HepG2 (cell line): ENCODE results near the gene TAS2R30. TPM values are rescaled to one million over a fixed set of nuclear protein-coding genes. Genes with fewer than 3 reads are reported as not detected.

Source experiments
- ATAD3A ChIP-seq: sonication (generic); formaldehyde crosslinking; IDR thresholded peaks from 2 replicates; pipeline ENCODE4 v1.4.0; 2020; ENCODE audit warnings: missing genetic modification reagents
- ATM ChIP-seq: fragments of 450-650 bp; IDR thresholded peaks from 2 replicates; pipeline ENCODE4 v1.7.1; 2017; ENCODE audit warnings: mild to moderate bottlenecking, borderline replicate concordance
- EED ChIP-seq: sonication (generic); formaldehyde crosslinking; IDR thresholded peaks from 2 replicates; pipeline ENCODE4 v1.5.0; 2020; ENCODE audit warnings: mild to moderate bottlenecking, missing genetic modification reagents
- FOXA3 ChIP-seq: IDR thresholded peaks from 2 replicates; pipeline ENCODE4 v1.6.1; 2016; ENCODE audit warnings: missing genetic modification reagents, missing compliant biosample characterization
- GATAD2A ChIP-seq: IDR thresholded peaks from 2 replicates; pipeline ENCODE4 v1.6.1; 2016
- HOXA7 ChIP-seq: sonication (generic); formaldehyde crosslinking; IDR thresholded peaks from 2 replicates; pipeline ENCODE4 v1.8.1; 2022; ENCODE audit warnings: mild to moderate bottlenecking, missing genetic modification reagents, moderate library complexity
- HOXD1 ChIP-seq: sonication (generic); formaldehyde crosslinking; IDR thresholded peaks from 2 replicates; pipeline ENCODE4 v1.5.0; 2020; ENCODE audit warnings: missing genetic modification reagents
- JUND ChIP-seq: sonication (generic); formaldehyde crosslinking; IDR thresholded peaks from 2 replicates; pipeline ENCODE4 v1.8.0; 2022; ENCODE audit warnings: mild to moderate bottlenecking, missing genetic modification reagents
- KDM1A ChIP-seq: IDR thresholded peaks from 2 replicates; pipeline ENCODE4 v1.6.1; 2016; ENCODE audit warnings: missing compliant biosample characterization
- NFRKB ChIP-seq: fragments of 450-650 bp; IDR thresholded peaks from 2 replicates; pipeline ENCODE4 v1.6.1; 2017
- PRMT3 ChIP-seq: sonication (generic); formaldehyde crosslinking; IDR thresholded peaks from 2 replicates; pipeline ENCODE4 v1.8.1; 2022; ENCODE audit warnings: low read depth, mild to moderate bottlenecking, moderate library complexity, missing genetic modification reagents, borderline replicate concordance
- REL ChIP-seq: sonication (generic); formaldehyde crosslinking; conservative IDR thresholded peaks from 2 replicates; pipeline ENCODE4 v1.8.0; 2022; ENCODE audit warnings: mild to moderate bottlenecking, missing genetic modification reagents, moderate library complexity
- ZBTB42 ChIP-seq: sonication (generic); formaldehyde crosslinking; IDR thresholded peaks from 2 replicates; pipeline ENCODE4 v1.5.0; 2020; ENCODE audit warnings: mild to moderate bottlenecking, missing genetic modification reagents
- ZNF644 ChIP-seq: IDR thresholded peaks from 2 replicates; pipeline ENCODE4 v1.6.1; 2016; ENCODE audit warnings: low read depth
- polyA plus RNA-seq, 8 experiments: library from polyadenylated mRNA; depleted of rRNA in 3 of 8; stranded (reverse) in 7 of 8; unstranded in 1 of 8; fragments of >200 nt; fragmentation: Illumina TruSeq in 4 of 8; extraction: Trizol in 4 of 8; gene quantifications; 2 replicates each; pipeline versions ENCODE4 v1.2.1 to v1.2.3, GENCODE V29; 2011 to 2016; ENCODE audit warnings: low read depth in 4 of 8, missing spikeins in 1 of 8, mixed read lengths in 1 of 8; ENCODE audit not compliant: insufficient read depth in 1 of 8
- total RNA-seq, 5 experiments: library from RNA; depleted of rRNA; stranded (reverse); fragments of >200 nt; fragmentation: Illumina TruSeq; extraction: Trizol; gene quantifications; 2 replicates each; pipeline ENCODE4 v1.2.3, GENCODE V29; 2016; ENCODE audit warnings: low read depth in 1 of 5
- TF ChIP-seq, protein P1 (sequence below): IDR thresholded peaks from 2 replicates; pipeline ENCODE4 v1.4.0; 2020; ENCODE audit warnings: mild to moderate bottlenecking, missing genetic modification reagents
- TF ChIP-seq, protein P2 (sequence below): sonication (generic); formaldehyde crosslinking; IDR thresholded peaks from 2 replicates; pipeline ENCODE4 v1.4.0; 2020; ENCODE audit warnings: low read depth, mild to moderate bottlenecking, missing genetic modification reagents
- TF ChIP-seq, protein P3 (sequence below): IDR thresholded peaks from 2 replicates; pipeline ENCODE4 v1.6.1; 2018; ENCODE audit warnings: missing genetic modification reagents, mild to moderate bottlenecking, missing compliant biosample characterization
- TF ChIP-seq, protein P4 (sequence below): sonication (generic); formaldehyde crosslinking; IDR thresholded peaks from 2 replicates; pipeline ENCODE4 v1.4.0; 2020; ENCODE audit warnings: mild to moderate bottlenecking, missing genetic modification reagents
- TF ChIP-seq, protein P5 (sequence below): sonication (generic); formaldehyde crosslinking; IDR thresholded peaks from 2 replicates; pipeline ENCODE4 v1.8.1; 2023; ENCODE audit warnings: mild to moderate bottlenecking, moderate library complexity, missing genetic modification reagents
- TF ChIP-seq, protein P6 (sequence below), 2 experiments: sonication (generic) in 1 of 2; formaldehyde crosslinking in 1 of 2; IDR thresholded peaks; 2 replicates each; pipeline versions ENCODE4 v1.4.0 to v1.6.1; 2018 to 2020; ENCODE audit warnings: missing genetic modification reagents in 2 of 2, borderline replicate concordance in 1 of 2, low read depth in 1 of 2, mild to moderate bottlenecking in 1 of 2, missing biosample characterization in 1 of 2

Gene TAS2R30
- total and polyA plus RNA-seq, 2 of the 13 experiments (the other 11 are each of a cell fraction or from before 2014, with no cell fraction given), result 0.42 to 5.2 TPM

DNA sequence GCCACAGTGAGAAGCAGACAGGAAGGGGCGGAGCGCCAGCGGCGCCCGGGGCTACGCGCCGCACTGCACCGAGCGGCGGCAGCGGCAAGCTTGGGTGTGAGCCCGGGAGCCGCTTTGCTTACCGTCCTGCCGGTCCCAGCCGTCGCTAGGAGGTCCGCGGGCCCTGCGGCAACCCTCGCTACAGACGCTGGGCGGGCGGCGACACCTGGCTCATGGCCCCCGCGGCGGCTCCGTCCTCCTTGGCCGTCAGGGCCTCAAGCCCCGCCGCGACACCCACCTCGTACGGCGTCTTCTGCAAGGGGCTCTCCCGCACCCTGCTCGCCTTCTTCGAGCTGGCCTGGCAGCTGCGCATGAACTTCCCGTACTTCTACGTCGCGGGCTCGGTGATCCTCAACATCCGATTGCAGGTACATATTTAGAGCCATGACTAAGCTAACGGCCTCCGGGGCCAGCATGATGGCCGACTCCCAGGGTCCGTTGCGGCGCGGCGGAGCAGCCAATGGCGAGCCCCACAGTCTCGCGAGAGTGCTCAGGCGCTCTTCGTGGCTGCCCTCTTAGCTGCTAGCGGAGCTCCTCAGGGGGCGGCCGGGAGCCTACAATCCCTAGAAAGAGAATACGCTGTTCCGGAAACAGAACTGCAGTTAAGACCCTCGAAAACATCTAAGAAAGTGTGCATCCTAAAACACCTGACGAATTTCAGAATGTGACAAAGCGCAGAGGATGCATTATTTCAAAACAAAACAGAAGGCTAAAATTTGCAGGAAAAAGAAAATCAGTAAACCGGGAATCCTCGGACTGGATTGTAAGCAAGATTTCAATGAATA lies 36.9 kb upstream of the TAS2R30 start, which contains the start of gene SMIM10L1 (continued):
- TF ChIP-seq, protein P1, sequence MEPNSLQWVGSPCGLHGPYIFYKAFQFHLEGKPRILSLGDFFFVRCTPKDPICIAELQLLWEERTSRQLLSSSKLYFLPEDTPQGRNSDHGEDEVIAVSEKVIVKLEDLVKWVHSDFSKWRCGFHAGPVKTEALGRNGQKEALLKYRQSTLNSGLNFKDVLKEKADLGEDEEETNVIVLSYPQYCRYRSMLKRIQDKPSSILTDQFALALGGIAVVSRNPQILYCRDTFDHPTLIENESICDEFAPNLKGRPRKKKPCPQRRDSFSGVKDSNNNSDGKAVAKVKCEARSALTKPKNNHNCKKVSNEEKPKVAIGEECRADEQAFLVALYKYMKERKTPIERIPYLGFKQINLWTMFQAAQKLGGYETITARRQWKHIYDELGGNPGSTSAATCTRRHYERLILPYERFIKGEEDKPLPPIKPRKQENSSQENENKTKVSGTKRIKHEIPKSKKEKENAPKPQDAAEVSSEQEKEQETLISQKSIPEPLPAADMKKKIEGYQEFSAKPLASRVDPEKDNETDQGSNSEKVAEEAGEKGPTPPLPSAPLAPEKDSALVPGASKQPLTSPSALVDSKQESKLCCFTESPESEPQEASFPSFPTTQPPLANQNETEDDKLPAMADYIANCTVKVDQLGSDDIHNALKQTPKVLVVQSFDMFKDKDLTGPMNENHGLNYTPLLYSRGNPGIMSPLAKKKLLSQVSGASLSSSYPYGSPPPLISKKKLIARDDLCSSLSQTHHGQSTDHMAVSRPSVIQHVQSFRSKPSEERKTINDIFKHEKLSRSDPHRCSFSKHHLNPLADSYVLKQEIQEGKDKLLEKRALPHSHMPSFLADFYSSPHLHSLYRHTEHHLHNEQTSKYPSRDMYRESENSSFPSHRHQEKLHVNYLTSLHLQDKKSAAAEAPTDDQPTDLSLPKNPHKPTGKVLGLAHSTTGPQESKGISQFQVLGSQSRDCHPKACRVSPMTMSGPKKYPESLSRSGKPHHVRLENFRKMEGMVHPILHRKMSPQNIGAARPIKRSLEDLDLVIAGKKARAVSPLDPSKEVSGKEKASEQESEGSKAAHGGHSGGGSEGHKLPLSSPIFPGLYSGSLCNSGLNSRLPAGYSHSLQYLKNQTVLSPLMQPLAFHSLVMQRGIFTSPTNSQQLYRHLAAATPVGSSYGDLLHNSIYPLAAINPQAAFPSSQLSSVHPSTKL (CRISPR knock-in tag), result peak; percentile 35
- no peak for TF ChIP-seq ZNF644 (CRISPR knock-in tag)
- TF ChIP-seq JUND (CRISPR knock-in tag), result no peak
- TF ChIP-seq ZBTB42, result 0 out of 2 replicates have a peak, but pooled peaks have one; percentile 74
- no peak for TF ChIP-seq ATAD3A (CRISPR knock-in tag)
- TF ChIP-seq, protein P2, sequence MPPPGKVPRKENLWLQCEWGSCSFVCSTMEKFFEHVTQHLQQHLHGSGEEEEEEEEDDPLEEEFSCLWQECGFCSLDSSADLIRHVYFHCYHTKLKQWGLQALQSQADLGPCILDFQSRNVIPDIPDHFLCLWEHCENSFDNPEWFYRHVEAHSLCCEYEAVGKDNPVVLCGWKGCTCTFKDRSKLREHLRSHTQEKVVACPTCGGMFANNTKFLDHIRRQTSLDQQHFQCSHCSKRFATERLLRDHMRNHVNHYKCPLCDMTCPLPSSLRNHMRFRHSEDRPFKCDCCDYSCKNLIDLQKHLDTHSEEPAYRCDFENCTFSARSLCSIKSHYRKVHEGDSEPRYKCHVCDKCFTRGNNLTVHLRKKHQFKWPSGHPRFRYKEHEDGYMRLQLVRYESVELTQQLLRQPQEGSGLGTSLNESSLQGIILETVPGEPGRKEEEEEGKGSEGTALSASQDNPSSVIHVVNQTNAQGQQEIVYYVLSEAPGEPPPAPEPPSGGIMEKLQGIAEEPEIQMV (CRISPR knock-in tag), result no peak
- TF ChIP-seq EED, result peak; percentile 76
- no peak for TF ChIP-seq HOXA7 (CRISPR knock-in tag)
- TF ChIP-seq KDM1A (CRISPR knock-in tag), result 0 out of 2 replicates have a peak, but pooled peaks have one; percentile 5
- 0 out of 2 replicates have a peak, but pooled peaks have one; percentile 5 for TF ChIP-seq FOXA3 (CRISPR knock-in tag)
- TF ChIP-seq, protein P3, sequence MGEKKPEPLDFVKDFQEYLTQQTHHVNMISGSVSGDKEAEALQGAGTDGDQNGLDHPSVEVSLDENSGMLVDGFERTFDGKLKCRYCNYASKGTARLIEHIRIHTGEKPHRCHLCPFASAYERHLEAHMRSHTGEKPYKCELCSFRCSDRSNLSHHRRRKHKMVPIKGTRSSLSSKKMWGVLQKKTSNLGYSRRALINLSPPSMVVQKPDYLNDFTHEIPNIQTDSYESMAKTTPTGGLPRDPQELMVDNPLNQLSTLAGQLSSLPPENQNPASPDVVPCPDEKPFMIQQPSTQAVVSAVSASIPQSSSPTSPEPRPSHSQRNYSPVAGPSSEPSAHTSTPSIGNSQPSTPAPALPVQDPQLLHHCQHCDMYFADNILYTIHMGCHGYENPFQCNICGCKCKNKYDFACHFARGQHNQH (CRISPR knock-in tag), result peak; percentile 22; the same call in 1 of the 2 replicates
- peak; percentile 80 for TF ChIP-seq HOXD1 (CRISPR knock-in tag)
- no peak for TF ChIP-seq PRMT3 (CRISPR knock-in tag)
- TF ChIP-seq REL (CRISPR knock-in tag), result no peak
- TF ChIP-seq, protein P4, sequence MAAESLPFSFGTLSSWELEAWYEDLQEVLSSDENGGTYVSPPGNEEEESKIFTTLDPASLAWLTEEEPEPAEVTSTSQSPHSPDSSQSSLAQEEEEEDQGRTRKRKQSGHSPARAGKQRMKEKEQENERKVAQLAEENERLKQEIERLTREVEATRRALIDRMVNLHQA (CRISPR knock-in tag), result no peak
- 0 out of 2 replicates have a peak, but pooled peaks have one; percentile 12 for TF ChIP-seq NFRKB
- TF ChIP-seq GATAD2A (CRISPR knock-in tag), result peak; percentile 44; the same call in 1 of the 2 replicates
- TF ChIP-seq, protein P5, sequence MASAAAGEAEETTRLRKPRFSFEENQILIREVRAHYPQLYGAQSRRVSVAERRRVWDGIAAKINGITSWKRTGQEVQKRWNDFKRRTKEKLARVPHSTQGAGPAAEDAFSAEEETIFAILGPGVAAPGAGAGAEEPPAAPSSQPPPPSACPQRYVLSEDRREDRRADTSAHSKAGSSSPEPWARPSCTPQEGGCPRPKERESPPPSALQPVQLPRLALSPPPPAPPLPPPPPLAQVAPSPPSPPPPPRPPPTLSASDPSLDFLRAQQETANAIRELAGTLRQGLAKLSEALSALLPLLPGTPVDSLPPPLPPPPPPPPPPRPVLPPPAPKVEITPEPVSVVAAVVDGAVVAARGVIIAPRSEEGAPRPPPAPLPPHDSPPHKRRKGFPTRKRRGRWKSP (CRISPR knock-in tag), result peak; percentile 74
- no peak for TF ChIP-seq ATM
- TF ChIP-seq, protein P6, sequence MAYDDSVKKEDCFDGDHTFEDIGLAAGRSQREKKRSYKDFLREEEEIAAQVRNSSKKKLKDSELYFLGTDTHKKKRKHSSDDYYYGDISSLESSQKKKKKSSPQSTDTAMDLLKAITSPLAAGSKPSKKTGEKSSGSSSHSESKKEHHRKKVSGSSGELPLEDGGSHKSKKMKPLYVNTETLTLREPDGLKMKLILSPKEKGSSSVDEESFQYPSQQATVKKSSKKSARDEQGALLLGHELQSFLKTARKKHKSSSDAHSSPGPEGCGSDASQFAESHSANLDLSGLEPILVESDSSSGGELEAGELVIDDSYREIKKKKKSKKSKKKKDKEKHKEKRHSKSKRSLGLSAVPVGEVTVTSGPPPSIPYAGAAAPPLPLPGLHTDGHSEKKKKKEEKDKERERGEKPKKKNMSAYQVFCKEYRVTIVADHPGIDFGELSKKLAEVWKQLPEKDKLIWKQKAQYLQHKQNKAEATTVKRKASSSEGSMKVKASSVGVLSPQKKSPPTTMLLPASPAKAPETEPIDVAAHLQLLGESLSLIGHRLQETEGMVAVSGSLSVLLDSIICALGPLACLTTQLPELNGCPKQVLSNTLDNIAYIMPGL (CRISPR knock-in tag; IDR thresholded peaks at IDR 0.05; ENCODE audit: borderline replicate concordance in 1 of 2, low read depth in 1 of 2), result peak; percentile 88 to 94
